ENCODE data around the gene OR6C2.

The OR6C2 gene

GRCh38 chr12:55416961-55417360 is 26.9 kb upstream of the OR6C2 start:
- H4K20me1 ChIP-seq (ENCODE audit: insufficient read depth, low read length, poor library complexity, severe bottlenecking): no peaks in the 10 kb centered on the region
- H2AFZ ChIP-seq (ENCODE audit: low read length): no peak overlapping the region
- H3K9ac ChIP-seq (ENCODE audit: low read depth, low read length, poor library complexity, severe bottlenecking): no peak overlapping the region
- no peaks in the 10 kb centered on the region for H3K4me1 ChIP-seq (ENCODE audit: insufficient read depth, low read length, poor library complexity, severe bottlenecking)
- H3K4me2 ChIP-seq (ENCODE audit: low read depth, low read length, poor library complexity, severe bottlenecking): no peak overlapping the region
- no peaks in the 10 kb centered on the region for H3K9me3 ChIP-seq (ENCODE audit: insufficient read depth, low read depth, low read length)
- TF ChIP-seq, protein P1, sequence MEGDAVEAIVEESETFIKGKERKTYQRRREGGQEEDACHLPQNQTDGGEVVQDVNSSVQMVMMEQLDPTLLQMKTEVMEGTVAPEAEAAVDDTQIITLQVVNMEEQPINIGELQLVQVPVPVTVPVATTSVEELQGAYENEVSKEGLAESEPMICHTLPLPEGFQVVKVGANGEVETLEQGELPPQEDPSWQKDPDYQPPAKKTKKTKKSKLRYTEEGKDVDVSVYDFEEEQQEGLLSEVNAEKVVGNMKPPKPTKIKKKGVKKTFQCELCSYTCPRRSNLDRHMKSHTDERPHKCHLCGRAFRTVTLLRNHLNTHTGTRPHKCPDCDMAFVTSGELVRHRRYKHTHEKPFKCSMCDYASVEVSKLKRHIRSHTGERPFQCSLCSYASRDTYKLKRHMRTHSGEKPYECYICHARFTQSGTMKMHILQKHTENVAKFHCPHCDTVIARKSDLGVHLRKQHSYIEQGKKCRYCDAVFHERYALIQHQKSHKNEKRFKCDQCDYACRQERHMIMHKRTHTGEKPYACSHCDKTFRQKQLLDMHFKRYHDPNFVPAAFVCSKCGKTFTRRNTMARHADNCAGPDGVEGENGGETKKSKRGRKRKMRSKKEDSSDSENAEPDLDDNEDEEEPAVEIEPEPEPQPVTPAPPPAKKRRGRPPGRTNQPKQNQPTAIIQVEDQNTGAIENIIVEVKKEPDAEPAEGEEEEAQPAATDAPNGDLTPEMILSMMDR (conservative IDR thresholded peaks at IDR 0.05; ENCODE audit: low read length): no peak
- TF ChIP-seq EZH2phosphoT487 (IDR thresholded peaks at IDR 0.05; ENCODE audit: borderline replicate concordance): no peak
- no peaks in the 10 kb centered on the region for H3K79me2 ChIP-seq (ENCODE audit: insufficient read depth, low read length)
- no peaks in the 10 kb centered on the region for H3K27me3 ChIP-seq (ENCODE audit: insufficient read depth, low read length, poor library complexity, severe bottlenecking)
- no peaks in the 10 kb centered on the region for H3K36me3 ChIP-seq (ENCODE audit: insufficient read depth, low read length)
- H3K4me3 ChIP-seq (ENCODE audit: low read length, poor library complexity, severe bottlenecking): no peak overlapping the region
- H3F3A ChIP-seq (ENCODE audit: low read depth): no peaks in the 10 kb centered on the region
- no peaks in the 10 kb centered on the region for H3K9me2 ChIP-seq (replicated peaks; ENCODE audit: low read depth, low read length)

- Histone ChIP-seq H3K9ac (ENCODE audit: low read depth, low read length, poor library complexity, severe bottlenecking) (no peak overlapping the region), H2AFZ (ENCODE audit: low read length) (no peak overlapping the region), H3K9me3 (ENCODE audit: insufficient read depth, low read depth, low read length) (no peaks in the 10 kb centered on the region), H4K20me1 (ENCODE audit: insufficient read depth, low read length, poor library complexity, severe bottlenecking) (no peaks in the 10 kb centered on the region), H3F3A (ENCODE audit: low read depth) (no peaks in the 10 kb centered on the region), H3K4me2 (ENCODE audit: low read depth, low read length, poor library complexity, severe bottlenecking) (no peak overlapping the region), H3K9me2 (replicated peaks; ENCODE audit: low read depth, low read length) (no peaks in the 10 kb centered on the region), H3K4me1 (ENCODE audit: insufficient read depth, low read length, poor library complexity, severe bottlenecking) (no peaks in the 10 kb centered on the region), H3K4me3 (ENCODE audit: low read length, poor library complexity, severe bottlenecking) (no peak overlapping the region), H3K79me2 (ENCODE audit: insufficient read depth, low read length) (no peaks in the 10 kb centered on the region), H3K36me3 (ENCODE audit: insufficient read depth, low read length) (no peaks in the 10 kb centered on the region), H3K27me3 (ENCODE audit: insufficient read depth, low read length, poor library complexity, severe bottlenecking) (no peaks in the 10 kb centered on the region)
- TF ChIP-seq EZH2phosphoT487 (IDR thresholded peaks at IDR 0.05; ENCODE audit: borderline replicate concordance): no peak
- TF ChIP-seq, protein P1 (conservative IDR thresholded peaks at IDR 0.05; ENCODE audit: low read length): no peak
Measured at GRCh38 chr12:55420307-55420962, 23.4 kb upstream of the OR6C2 start.

DNA sequence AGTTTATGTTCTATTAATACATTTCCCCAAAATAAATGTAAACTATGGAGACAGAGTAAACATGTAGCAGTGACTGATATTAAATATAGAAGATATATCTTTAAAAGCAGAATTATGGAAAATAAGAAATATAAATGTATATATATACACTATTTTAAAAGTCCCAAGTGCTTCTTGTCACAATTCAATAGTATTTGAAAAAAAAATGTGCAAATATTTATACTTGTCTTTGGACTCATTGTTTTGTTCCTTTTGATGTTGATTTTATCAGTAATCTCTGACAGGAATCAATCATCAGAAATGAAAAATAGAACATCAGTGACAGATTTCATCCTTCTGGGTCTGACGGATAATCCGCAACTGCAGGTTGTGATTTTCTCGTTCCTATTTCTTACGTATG is 17.9 kb upstream of the OR6C2 start, which contains the start of gene OR6C76:
OR6C76 (plus strand) TSS at position 301 of the 400 bp plus-strand sequence; CDS start at position 301, 0 bp downstream.
- no peak within 1 kb of the TSS for H3K4me3 ChIP-seq (ENCODE audit: low read length, poor library complexity, severe bottlenecking)
- H3K9ac ChIP-seq (ENCODE audit: low read depth, low read length, poor library complexity, severe bottlenecking): no peak within 1 kb of the TSS
- no peaks in the 10 kb centered on the region for H4K20me1 ChIP-seq (ENCODE audit: insufficient read depth, low read length, poor library complexity, severe bottlenecking)
- H3K4me2 ChIP-seq (ENCODE audit: low read depth, low read length, poor library complexity, severe bottlenecking): no peak within 1 kb of the TSS
- H3K9me2 ChIP-seq (replicated peaks; ENCODE audit: low read depth, low read length): no peaks in the 10 kb centered on the region
- no peaks in the 10 kb centered on the region for H3K79me2 ChIP-seq (ENCODE audit: insufficient read depth, low read length)
- TF ChIP-seq, protein P1 (conservative IDR thresholded peaks at IDR 0.05; ENCODE audit: low read length): no peak
- H2AFZ ChIP-seq (ENCODE audit: low read length): no peak within 1 kb of the TSS
- no peaks in the 10 kb centered on the region for H3F3A ChIP-seq (ENCODE audit: low read depth)
- H3K27me3 ChIP-seq (ENCODE audit: insufficient read depth, low read length, poor library complexity, severe bottlenecking): no peaks in the 10 kb centered on the region
- no peaks in the 10 kb centered on the region for H3K36me3 ChIP-seq (ENCODE audit: insufficient read depth, low read length)
- H3K4me1 ChIP-seq (ENCODE audit: insufficient read depth, low read length, poor library complexity, severe bottlenecking): no peaks in the 10 kb centered on the region
- H3K9me3 ChIP-seq (ENCODE audit: insufficient read depth, low read depth, low read length): no peaks in the 10 kb centered on the region
